Activated CD8-positive, alpha-beta T cell treated with anti-CD3 and anti-CD28 coated beads for 36 hours (primary cell): ENCODE measurements around the gene ZFYVE21. TPM values are rescaled to one million over a fixed set of nuclear protein-coding genes. Genes with fewer than 3 reads are reported as not detected.

Source experiments
- ATAC-seq: fragments of 200-7000 bp; cut with Tn5 transposase; one replicate; pipeline ENCODE4 v1.10.0; 2021; ENCODE audit warnings: mild to moderate bottlenecking, moderate library complexity
- CTCF ChIA-PET: fragments of 350-600 bp; sonication (Branson Sonifier 250); formaldehyde crosslinking; loops from one replicate; lab custom pipeline; 2021; ENCODE audit warnings: antibody characterized with exemption; lab: Charles Lee
- POLR2A ChIA-PET: fragments of 350-600 bp; sonication (Branson Sonifier 250); formaldehyde crosslinking; loops from one replicate; lab custom pipeline; 2021; ENCODE audit warnings: antibody characterized with exemption; lab: Charles Lee
- DNase-seq: peaks from one replicate; pipeline ENCODE4 v3.0.0-alpha.2; 2020
- H3K27ac Mint-ChIP-seq: one replicate; pipeline ENCODE4 v1.8.0; 2021; ENCODE audit warnings: mild to moderate bottlenecking, mixed read lengths
- H3K27me3 Mint-ChIP-seq: one replicate; pipeline ENCODE4 v1.8.0; 2021; ENCODE audit warnings: mixed read lengths
- H3K36me3 Mint-ChIP-seq: one replicate; pipeline ENCODE4 v1.8.0; 2021; ENCODE audit warnings: low read depth, mixed read lengths
- H3K4me1 Mint-ChIP-seq: one replicate; pipeline ENCODE4 v1.8.0; 2021; ENCODE audit warnings: low read depth, mixed read lengths
- H3K4me3 Mint-ChIP-seq: one replicate; pipeline ENCODE4 v1.8.0; 2021; ENCODE audit warnings: mild to moderate bottlenecking, moderate library complexity, mixed read lengths
- H3K9me3 Mint-ChIP-seq: one replicate; pipeline ENCODE4 v1.8.0; 2021; ENCODE audit warnings: mixed read lengths
- intact Hi-C: fragments of 100-400 bp; cut with micrococcal nuclease; formaldehyde crosslinking; loops from one replicate; pipeline ENCODE4 v1.10.0; 2022
- total RNA-seq, 2 experiments: library from RNA; stranded (reverse); gene quantifications; one replicate each; pipeline ENCODE4 v1.2.3, GENCODE V29; 2021
- TF ChIP-seq, protein P1 (sequence below): fragments of 200-600 bp; IDR thresholded peaks from one replicate; pipeline ENCODE4 v1.8.0; 2022; ENCODE audit warnings: antibody characterized with exemption, mild to moderate bottlenecking

Gene ZFYVE21
- total RNA-seq, 2 experiments from 2014 or later: 10.4 to 11.6 TPM

DNA sequence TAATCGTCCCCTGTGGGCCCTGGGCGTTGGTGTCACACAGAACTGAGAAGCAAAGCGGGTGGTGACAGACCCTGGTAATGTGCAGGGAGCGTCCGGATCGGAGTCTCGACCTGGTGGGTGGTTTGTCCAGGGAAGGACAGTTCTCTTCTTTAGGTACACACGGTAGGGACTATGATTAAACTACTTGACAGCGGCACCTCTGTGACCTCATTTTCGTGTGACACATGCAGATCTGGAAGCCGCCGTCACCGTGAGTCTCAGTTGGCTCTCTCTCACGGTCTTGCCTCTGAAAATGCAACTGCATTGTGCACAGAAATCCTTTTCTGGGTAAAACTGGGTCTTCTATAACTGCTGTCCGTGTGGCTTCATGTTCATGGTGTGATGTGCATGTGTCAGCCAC, 32.5 kb upstream of the ZFYVE21 start:
- intact Hi-C loops: no loop called here
- DNase-seq (no peak), ATAC-seq (no peak)
- H3K9me3 Mint-ChIP-seq: no peaks in the 10 kb centered on the region
- ChIA-PET POLR2A (no interaction called here), CTCF (no interaction called here)
- peaks cover 8% of the 10 kb centered on the region for H3K4me1 Mint-ChIP-seq
- no peak overlapping the region for H3K27ac Mint-ChIP-seq
- no peaks in the 10 kb centered on the region for H3K27me3 Mint-ChIP-seq
- peaks cover 38% of the 10 kb centered on the region for H3K36me3 Mint-ChIP-seq
- TF ChIP-seq, protein P1, sequence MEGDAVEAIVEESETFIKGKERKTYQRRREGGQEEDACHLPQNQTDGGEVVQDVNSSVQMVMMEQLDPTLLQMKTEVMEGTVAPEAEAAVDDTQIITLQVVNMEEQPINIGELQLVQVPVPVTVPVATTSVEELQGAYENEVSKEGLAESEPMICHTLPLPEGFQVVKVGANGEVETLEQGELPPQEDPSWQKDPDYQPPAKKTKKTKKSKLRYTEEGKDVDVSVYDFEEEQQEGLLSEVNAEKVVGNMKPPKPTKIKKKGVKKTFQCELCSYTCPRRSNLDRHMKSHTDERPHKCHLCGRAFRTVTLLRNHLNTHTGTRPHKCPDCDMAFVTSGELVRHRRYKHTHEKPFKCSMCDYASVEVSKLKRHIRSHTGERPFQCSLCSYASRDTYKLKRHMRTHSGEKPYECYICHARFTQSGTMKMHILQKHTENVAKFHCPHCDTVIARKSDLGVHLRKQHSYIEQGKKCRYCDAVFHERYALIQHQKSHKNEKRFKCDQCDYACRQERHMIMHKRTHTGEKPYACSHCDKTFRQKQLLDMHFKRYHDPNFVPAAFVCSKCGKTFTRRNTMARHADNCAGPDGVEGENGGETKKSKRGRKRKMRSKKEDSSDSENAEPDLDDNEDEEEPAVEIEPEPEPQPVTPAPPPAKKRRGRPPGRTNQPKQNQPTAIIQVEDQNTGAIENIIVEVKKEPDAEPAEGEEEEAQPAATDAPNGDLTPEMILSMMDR: no peak
- H3K4me3 Mint-ChIP-seq: no peak overlapping the region

- CTCF ChIA-PET: no interaction called here
- ATAC-seq: no peak
- no peak overlapping the region for H3K27ac Mint-ChIP-seq
- peaks cover 4% of the 10 kb centered on the region for H3K4me1 Mint-ChIP-seq
- no peaks in the 10 kb centered on the region for H3K9me3 Mint-ChIP-seq
- DNase-seq: no peak
- no peak overlapping the region for H3K4me3 Mint-ChIP-seq
- H3K36me3 Mint-ChIP-seq: peaks cover 31% of the 10 kb centered on the region
- H3K27me3 Mint-ChIP-seq: no peaks in the 10 kb centered on the region
- intact Hi-C loops: no loop called here
- TF ChIP-seq, protein P1: no peak
- POLR2A ChIA-PET: no interaction called here
Measured at GRCh38 chr14:103684471-103684870, 31.1 kb upstream of the ZFYVE21 start.

GRCh38 chr14:103684871-103685270, 30.7 kb upstream of the ZFYVE21 start:
- intact Hi-C loops: no loop called here
- H3K36me3 Mint-ChIP-seq: peaks cover 28% of the 10 kb centered on the region
- H3K4me3 Mint-ChIP-seq: no peak overlapping the region
- TF ChIP-seq, protein P1: no peak
- no peak overlapping the region for H3K27ac Mint-ChIP-seq
- POLR2A ChIA-PET: interaction anchor here (0.8 to 1.1 kb wide), 2 partner anchors 18 to 56 kb away, joined by 3 to 4 read pairs; no protein-coding TSS in a partner anchor
- H3K9me3 Mint-ChIP-seq: no peaks in the 10 kb centered on the region
- CTCF ChIA-PET: interaction anchor here (0.6 kb wide), 1 partner anchor 66 kb away, joined by 3 read pairs; no protein-coding TSS in a partner anchor
- DNase-seq (no peak), ATAC-seq (no peak)
- no peaks in the 10 kb centered on the region for H3K4me1 Mint-ChIP-seq
- H3K27me3 Mint-ChIP-seq: no peaks in the 10 kb centered on the region

GRCh38 chr14:103685276-103686211, 30.1 kb upstream of the ZFYVE21 start:
- Mint-ChIP-seq H3K27ac (no peak overlapping the region), H3K4me3 (no peak overlapping the region), H3K27me3 (no peaks in the 10 kb centered on the region), H3K4me1 (no peaks in the 10 kb centered on the region), H3K36me3 (peaks cover 25% of the 10 kb centered on the region), H3K9me3 (no peaks in the 10 kb centered on the region)
- intact Hi-C loops: no loop called here
- ChIA-PET CTCF (interaction anchor here (0.6 to 0.9 kb wide), 3 partner anchors 50 to 119 kb away, joined by 3 read pairs; no protein-coding TSS in a partner anchor), POLR2A (interaction anchor here (0.8 to 1.1 kb wide), 3 partner anchors 17 to 55 kb away, joined by 3 to 4 read pairs (median 3); no protein-coding TSS in a partner anchor)
- TF ChIP-seq, protein P1: no peak
- no peak for DNase-seq
- no peak for ATAC-seq
